Measurements from ENCODE around the gene GPR17.

DNA sequence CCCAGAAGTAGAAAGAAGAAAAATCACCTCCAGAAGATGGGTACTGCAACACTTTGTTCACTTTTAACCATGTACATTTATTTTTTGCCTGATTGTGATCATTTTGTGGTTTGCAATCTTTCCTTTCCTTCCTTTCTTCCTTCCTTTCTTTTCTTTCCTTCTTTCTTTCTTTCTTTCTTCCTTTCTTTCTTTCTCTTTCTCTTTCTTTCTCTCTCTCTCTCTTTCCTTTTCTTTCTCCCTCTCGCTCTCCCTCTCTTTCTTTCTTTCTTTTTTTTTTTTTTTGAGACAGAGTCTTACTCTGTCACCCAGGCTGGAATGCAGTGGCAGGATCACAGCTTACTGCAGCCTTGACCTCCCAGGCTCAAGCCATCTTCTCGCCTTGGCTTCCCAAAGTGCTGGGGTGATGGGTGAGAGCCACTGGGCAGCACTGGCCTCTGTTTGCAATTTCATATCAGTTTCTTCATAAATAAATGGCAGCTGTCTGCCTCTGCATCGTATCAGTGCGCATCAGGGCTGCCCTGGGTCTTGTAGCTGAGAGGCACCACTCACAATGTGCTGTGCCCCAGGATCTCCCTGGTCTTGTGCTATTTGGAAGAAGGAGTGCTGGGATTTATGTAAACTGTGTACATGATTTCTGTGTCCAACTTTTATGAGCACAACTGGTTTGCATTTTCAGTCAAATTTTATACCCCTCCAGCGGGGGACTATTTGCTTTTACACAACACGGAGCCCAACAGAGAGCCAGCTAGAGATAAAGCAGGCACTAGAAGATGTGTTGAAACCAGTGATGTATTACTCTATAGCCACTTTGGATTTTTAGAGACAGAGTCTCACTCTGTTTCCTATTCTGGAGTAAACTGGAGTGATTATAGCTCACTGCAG, 36.3 kb downstream of the GPR17 start:
- TF ChIP-seq, protein P1, sequence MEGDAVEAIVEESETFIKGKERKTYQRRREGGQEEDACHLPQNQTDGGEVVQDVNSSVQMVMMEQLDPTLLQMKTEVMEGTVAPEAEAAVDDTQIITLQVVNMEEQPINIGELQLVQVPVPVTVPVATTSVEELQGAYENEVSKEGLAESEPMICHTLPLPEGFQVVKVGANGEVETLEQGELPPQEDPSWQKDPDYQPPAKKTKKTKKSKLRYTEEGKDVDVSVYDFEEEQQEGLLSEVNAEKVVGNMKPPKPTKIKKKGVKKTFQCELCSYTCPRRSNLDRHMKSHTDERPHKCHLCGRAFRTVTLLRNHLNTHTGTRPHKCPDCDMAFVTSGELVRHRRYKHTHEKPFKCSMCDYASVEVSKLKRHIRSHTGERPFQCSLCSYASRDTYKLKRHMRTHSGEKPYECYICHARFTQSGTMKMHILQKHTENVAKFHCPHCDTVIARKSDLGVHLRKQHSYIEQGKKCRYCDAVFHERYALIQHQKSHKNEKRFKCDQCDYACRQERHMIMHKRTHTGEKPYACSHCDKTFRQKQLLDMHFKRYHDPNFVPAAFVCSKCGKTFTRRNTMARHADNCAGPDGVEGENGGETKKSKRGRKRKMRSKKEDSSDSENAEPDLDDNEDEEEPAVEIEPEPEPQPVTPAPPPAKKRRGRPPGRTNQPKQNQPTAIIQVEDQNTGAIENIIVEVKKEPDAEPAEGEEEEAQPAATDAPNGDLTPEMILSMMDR (IDR thresholded peaks at IDR 0.05 in 4 of 5, conservative IDR thresholded peaks at IDR 0.05 in 1 of 5), result no peak
- TF ChIP-seq POLR2A (IDR thresholded peaks at IDR 0.05), result no peak
